GM19452 (cell line): ENCODE measurements around the gene TMA7B.
"Not testable (repeated sequence)": the region's sequence is repeated elsewhere in the genome, so short reads cannot be mapped to it uniquely, and the experiment has no call there.

Source experiments
- ATAC-seq: cut with Tn5 transposase; IDR thresholded peaks from one replicate; pipeline ENCODE4 v1.9.1; 2021; ENCODE audit not compliant: unreplicated experiment

Gene TMA7B

GRCh38 chr22:39951603-39952293 is 8.4 kb upstream of the TMA7B start:
- not testable (repeated sequence) for ATAC-seq

GRCh38 chr22:39952347-39952746 is 7.8 kb upstream of the TMA7B start:
- ATAC-seq, result no peak

GRCh38 chr22:39953101-39953500 is 7.1 kb upstream of the TMA7B start:
- no peak for ATAC-seq

- ATAC-seq, result no peak
These were observed 5.6 kb upstream of the TMA7B start for GRCh38 chr22:39954584-39955055.

- ATAC-seq, result no peak
These were observed 4.5 kb upstream of the TMA7B start for GRCh38 chr22:39955675-39956074.

GRCh38 chr22:39956932-39957664 is 3.1 kb upstream of the TMA7B start:
- no peak for ATAC-seq

- no peak for ATAC-seq
These were observed 2.0 kb upstream of the TMA7B start for GRCh38 chr22:39958009-39958711.

GRCh38 chr22:39958949-39959639 is 1.1 kb upstream of the TMA7B start:
- ATAC-seq, result no peak

GRCh38 chr22:39960791-39961746 is 872 bp downstream of the TMA7B start:
- no peak for ATAC-seq

GRCh38 chr22:39962071-39962470 is 1.9 kb downstream of the TMA7B start:
- ATAC-seq, result no peak

GRCh38 chr22:39965748-39966147 is 5.6 kb downstream of the TMA7B start:
- ATAC-seq, result no peak

GRCh38 chr22:39966470-39966869 is 6.3 kb downstream of the TMA7B start:
- no peak for ATAC-seq

- no peak for ATAC-seq
These were observed 7.1 kb downstream of the TMA7B start for GRCh38 chr22:39967103-39967829.

GRCh38 chr22:39967996-39968972 is 8.1 kb downstream of the TMA7B start:
- ATAC-seq, result no peak

GRCh38 chr22:39970742-39971141 is 10.5 kb downstream of the TMA7B start:
- no peak for ATAC-seq

- no peak for ATAC-seq
These were observed 12.4 kb downstream of the TMA7B start for GRCh38 chr22:39972641-39973040.

- ATAC-seq, result no peak
These were observed 13.5 kb downstream of the TMA7B start for GRCh38 chr22:39973656-39974055.

GRCh38 chr22:39974065-39974464 is 13.9 kb downstream of the TMA7B start:
- ATAC-seq, result no peak
